Spleen (tissue), 11 donors: ENCODE results near the gene LXN. TPM values are rescaled to one million over a fixed set of nuclear protein-coding genes. Genes with fewer than 3 reads are reported as not detected.

ENCODE experiments used
- DNase-seq: peaks from one replicate; pipeline ENCODE4 v3.0.0-alpha.2; 2020
- H3K27ac ChIP-seq, 8 donors: fragments of 200-600 bp; sonication (generic) in 7 of 8; 1 replicate in 4 of 8; 2 replicates in 4 of 8; pipeline versions ENCODE4 v1.5.0 to v1.8.0; 2016 to 2021; ENCODE audit warnings: inconsistent platforms in 4 of 8, mild to moderate bottlenecking in 4 of 8, moderate library complexity in 1 of 8
- H3K27me3 ChIP-seq, 7 donors: fragments of 200-600 bp; sonication (generic) in 6 of 7; replicated peaks in 1 of 7; 1 replicate in 4 of 7; 2 replicates in 3 of 7; pipeline versions ENCODE4 v1.5.0 to v1.8.0; 2016 to 2021; ENCODE audit warnings: inconsistent platforms in 3 of 7, mild to moderate bottlenecking in 1 of 7
- H3K36me3 ChIP-seq, 6 donors: fragments of 200-600 bp; sonication (generic) in 5 of 6; 1 replicate in 4 of 6; 2 replicates in 2 of 6; pipeline versions ENCODE4 v1.5.0 to v1.8.0; 2016 to 2021; ENCODE audit warnings: inconsistent platforms in 2 of 6
- H3K4me1 ChIP-seq, 6 donors: fragments of 200-600 bp; sonication (generic) in 5 of 6; 1 replicate in 3 of 6; 2 replicates in 3 of 6; pipeline versions ENCODE4 v1.5.0 to v1.8.0; 2016 to 2021; ENCODE audit warnings: inconsistent platforms in 3 of 6
- H3K4me3 ChIP-seq, 8 donors: fragments of 200-600 bp; sonication (generic) in 7 of 8; 1 replicate in 4 of 8; 2 replicates in 4 of 8; pipeline versions ENCODE4 v1.5.0 to v1.8.0; 2016 to 2021; ENCODE audit warnings: inconsistent platforms in 4 of 8, mild to moderate bottlenecking in 4 of 8, moderate library complexity in 2 of 8
- H3K9me3 ChIP-seq, 8 donors: fragments of 200-600 bp; sonication (generic) in 7 of 8; 1 replicate in 4 of 8; 2 replicates in 4 of 8; pipeline versions ENCODE4 v1.5.0 to v1.8.0; 2016 to 2021; ENCODE audit warnings: inconsistent platforms in 4 of 8
- POLR2A ChIP-seq, 3 donors: fragments of 450-650 bp; IDR thresholded peaks; one replicate each; pipeline ENCODE4 v1.5.1; 2017; ENCODE audit warnings: antibody characterized with exemption in 3 of 3, mild to moderate bottlenecking in 1 of 3
- POLR2AphosphoS5 ChIP-seq, 3 donors: sonication (generic); formaldehyde crosslinking; IDR thresholded peaks; one replicate each; pipeline ENCODE4 v1.5.1; 2017; ENCODE audit warnings: antibody characterized with exemption in 3 of 3
- WGBS, 5 donors: extraction: QIAGEN DNeasy Blood & Tissue Kit in 3 of 5; methylation state at CpG; one replicate each; pipeline versions ENCODE4 v1.1.5 to v1.1.7; 2013 to 2018; 5-methylcytosine and 5-hydroxymethylcytosine counted together
- intact Hi-C: fragments of 100-400 bp; cut with DNase I; formaldehyde crosslinking; loops from one replicate; pipeline ENCODE4 v1.15.0; 2023; ENCODE audit warnings: low total_unique reads
- polyA plus RNA-seq, 3 donors: library from polyadenylated mRNA; stranded (reverse); fragments of 200-250 nt; gene quantifications; one replicate each; pipeline ENCODE4 v1.2.1, GENCODE V29; 2013
- small RNA-seq, 4 donors: library from RNA; depleted of rRNA; stranded (forward); fragments of <200 nt; gene quantifications; one replicate each; pipeline ENCODE3, GENCODE V24; 2016
- total RNA-seq, 7 donors: library from RNA; depleted of rRNA in 3 of 7; stranded (reverse); fragments of >200 nt in 3 of 7; fragmentation: NEBNext Ultra II Directional in 4 of 7; extraction: Animal tissue kit (Norgen Biotek cat#: 25700) in 4 of 7; gene quantifications; one replicate each; pipeline versions ENCODE4 v1.1.0 to v1.2.1, GENCODE V29; 2016 to 2021
- TF ChIP-seq, protein P1 (sequence below), 11 experiments: fragments of 200-600 bp in 7 of 11; fragments of 450-650 bp in 4 of 11; sonication (generic) in 4 of 11; IDR thresholded peaks in 8 of 11; conservative IDR thresholded peaks in 3 of 11; 1 replicate in 7 of 11; 2 replicates in 4 of 11; pipeline versions ENCODE4 v1.4.0 to v1.8.0; 2016 to 2021; ENCODE audit warnings: antibody characterized with exemption in 11 of 11, inconsistent platforms in 4 of 11, mild to moderate bottlenecking in 1 of 11
- donor health status: healthy with polysubstance abuse.
- donor health status: DM: no; HTN: no; CAD: no; lungs with moderate emphysema.
- donor health status: DM: no; HTN: no; CAD: no.
- donor health status: Bipolar disorder and iron deficiency.
- donor health status: healthy.
- donor health status: DM: no; HTN: no; CAD: no.
- donor health status: DM: yes; HTN: yes; CAD: no.

Gene LXN
- total and polyA plus RNA-seq, 10 donors = 7.9 to 18.6 (median 12.5) TPM

DNA sequence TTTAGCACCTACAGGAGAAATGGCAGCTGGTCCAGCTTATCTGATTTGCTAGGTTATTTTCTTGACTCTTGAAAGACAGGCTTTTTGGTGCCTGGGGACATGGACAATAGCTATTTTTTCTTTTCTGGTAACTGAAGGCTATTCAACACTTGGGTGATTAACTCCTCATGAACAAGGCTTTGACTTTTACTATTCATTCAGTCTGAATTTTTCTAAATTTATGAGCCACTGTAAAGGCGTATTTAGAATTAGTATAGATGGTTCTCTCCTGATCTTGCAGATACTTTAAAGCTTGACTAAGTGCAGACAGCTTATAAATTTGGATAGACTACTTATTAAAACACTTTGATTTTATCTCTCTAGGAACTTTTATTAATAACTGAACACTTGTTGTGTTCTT is 46.6 kb downstream of the LXN start:
- no peak for DNase-seq
- Histone ChIP-seq H3K9me3 (peaks cover 0 to 15% (median 8%) of the 10 kb centered on the region in 8 donors), H3K27ac (no peak overlapping the region), H3K4me1 (no peaks in the 10 kb centered on the region), H3K27me3 (peaks cover 0 to 12% (median 0%) of the 10 kb centered on the region in 7 donors), H3K36me3 (no peaks in the 10 kb centered on the region), H3K4me3 (no peak overlapping the region)
- WGBS, 5 donors = 0 to 94% (median 82%) methylated on average over 1 of the region's 1 CpG
- TF ChIP-seq POLR2AphosphoS5 (IDR thresholded peaks at IDR 0.05) = no peak
- intact Hi-C loops = no loop called here

DNA sequence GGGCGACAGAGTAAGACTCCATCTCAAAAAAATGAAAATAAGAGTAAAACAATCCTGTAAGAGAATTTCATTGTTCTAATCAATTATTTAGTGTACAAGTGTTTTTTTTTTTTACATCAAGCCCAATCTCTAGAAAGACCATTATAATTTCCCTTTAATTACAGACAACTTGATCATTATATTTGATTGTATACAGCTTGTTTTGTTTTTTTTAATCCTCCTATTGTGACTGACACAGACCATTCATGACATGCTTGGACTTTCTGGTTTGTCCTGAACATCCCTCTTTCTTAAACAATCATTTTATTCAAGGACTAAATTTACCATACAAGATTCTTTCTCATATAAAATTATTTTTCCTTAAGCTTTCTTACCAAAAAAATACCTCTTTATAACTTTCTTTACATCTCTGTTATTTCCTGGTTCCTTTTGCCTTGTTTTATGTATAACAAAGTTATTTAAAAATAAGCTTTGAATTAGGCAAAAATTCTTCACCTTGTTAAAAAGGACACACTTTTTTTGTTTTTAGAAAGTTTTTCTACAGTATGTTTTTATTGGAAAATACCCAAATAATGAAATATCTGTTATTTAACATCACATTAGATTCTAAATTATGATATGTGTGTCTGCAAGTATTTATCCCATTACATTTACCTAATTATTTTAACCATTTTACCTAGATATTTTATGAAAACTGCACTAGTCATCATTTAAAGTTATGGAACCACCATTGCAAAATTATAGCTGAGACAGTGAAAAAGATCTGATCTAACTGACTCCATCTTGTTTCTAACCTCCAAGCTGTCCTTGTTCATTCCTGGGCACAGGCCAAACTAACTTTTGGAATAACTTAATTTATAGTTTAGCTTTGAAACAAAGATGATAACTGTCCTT is 54.2 kb downstream of the LXN start:
- H3K27ac ChIP-seq = no peak overlapping the region
- no peak overlapping the region for H3K4me3 ChIP-seq
- no peak for TF ChIP-seq POLR2A (IDR thresholded peaks at IDR 0.05)
- TF ChIP-seq, protein P1, sequence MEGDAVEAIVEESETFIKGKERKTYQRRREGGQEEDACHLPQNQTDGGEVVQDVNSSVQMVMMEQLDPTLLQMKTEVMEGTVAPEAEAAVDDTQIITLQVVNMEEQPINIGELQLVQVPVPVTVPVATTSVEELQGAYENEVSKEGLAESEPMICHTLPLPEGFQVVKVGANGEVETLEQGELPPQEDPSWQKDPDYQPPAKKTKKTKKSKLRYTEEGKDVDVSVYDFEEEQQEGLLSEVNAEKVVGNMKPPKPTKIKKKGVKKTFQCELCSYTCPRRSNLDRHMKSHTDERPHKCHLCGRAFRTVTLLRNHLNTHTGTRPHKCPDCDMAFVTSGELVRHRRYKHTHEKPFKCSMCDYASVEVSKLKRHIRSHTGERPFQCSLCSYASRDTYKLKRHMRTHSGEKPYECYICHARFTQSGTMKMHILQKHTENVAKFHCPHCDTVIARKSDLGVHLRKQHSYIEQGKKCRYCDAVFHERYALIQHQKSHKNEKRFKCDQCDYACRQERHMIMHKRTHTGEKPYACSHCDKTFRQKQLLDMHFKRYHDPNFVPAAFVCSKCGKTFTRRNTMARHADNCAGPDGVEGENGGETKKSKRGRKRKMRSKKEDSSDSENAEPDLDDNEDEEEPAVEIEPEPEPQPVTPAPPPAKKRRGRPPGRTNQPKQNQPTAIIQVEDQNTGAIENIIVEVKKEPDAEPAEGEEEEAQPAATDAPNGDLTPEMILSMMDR (IDR thresholded peaks at IDR 0.05 in 8 of 11, conservative IDR thresholded peaks at IDR 0.05 in 3 of 11) = no peak
- TF ChIP-seq POLR2AphosphoS5 (IDR thresholded peaks at IDR 0.05) = no peak
- 45 to 77% (median 58%) methylated on average over 1 of the region's 1 CpG for WGBS, 5 donors
- intact Hi-C loops = no loop called here
- H3K27me3 ChIP-seq = peaks cover 0 to 12% (median 0%) of the 10 kb centered on the region in 7 donors
- no peaks in the 10 kb centered on the region for H3K36me3 ChIP-seq
- H3K4me1 ChIP-seq = no peaks in the 10 kb centered on the region
- H3K9me3 ChIP-seq = peaks cover 0 to 50% (median 38%) of the 10 kb centered on the region in 8 donors
- no peak for DNase-seq

Small RNA genes within 50 kb of the gene (small RNA-seq; reads per million reads assigned to genes)
- gene AC025033.1 (0 reads per million in 4 donors), gene AC080013.6 (0 reads per million in 4 donors)

Other genes with a start within 250 kb of the LXN start
- 1 to 10 TPM; 1.3 to 4.1 (median 2.9) TPM for gene MLF1, start 101.5 kb downstream of the LXN start, total RNA-seq
- 1 to 10 TPM; 2.3 to 3.7 (median 2.7) TPM for gene MLF1, start 101.5 kb downstream of the LXN start, polyA plus RNA-seq
- 10 to 100 TPM; 38.8 to 56.5 (median 49.3) TPM for gene GFM1, start 28.1 kb downstream of the LXN start, total RNA-seq
- gene GFM1, start 28.1 kb downstream of the LXN start, polyA plus RNA-seq = 10 to 100 TPM; 11.8 to 13.1 (median 12.4) TPM
- gene RARRES1, start 59.8 kb upstream of the LXN start, total RNA-seq = 10 to 100 TPM in 1 of 7 donors, 1 to 10 TPM in 6; 1.8 to 18.7 (median 4.7) TPM
- 10 to 100 TPM in 1 of 3 donors, 1 to 10 TPM in 2; 2.2 to 20.9 (median 6.2) TPM for gene RARRES1, start 59.8 kb upstream of the LXN start, polyA plus RNA-seq
- 100 to 1,000 TPM in 5 of 7 donors, 10 to 100 TPM in 2; 65.6 to 155 (median 129) TPM for gene MFSD1, start 129.4 kb upstream of the LXN start, total RNA-seq
- gene MFSD1, start 129.4 kb upstream of the LXN start, polyA plus RNA-seq = 10 to 100 TPM; 34.5 to 46.3 (median 42.9) TPM